Fibroblast of lung (primary cell): ENCODE results near the gene ERI2. TPM values are rescaled to one million over a fixed set of nuclear protein-coding genes. Genes with fewer than 3 reads are reported as not detected.

Source experiments
- DNase-seq, 2 donors: peaks; one replicate each; pipeline versions ENCODE4 v3.0.0 to v3.0.0-alpha.2; 2010; ENCODE audit warnings: low read depth in 2 of 2
- H2AFZ ChIP-seq: 2 replicates; pipeline ENCODE4 v1.5.1; 2012; ENCODE audit warnings: low read length, control low read depth, inconsistent platforms
- H3K27ac ChIP-seq: 2 replicates; pipeline ENCODE4 v1.5.1; 2011; ENCODE audit warnings: low read length, control low read depth; ENCODE audit not compliant: insufficient read depth
- H3K27me3 ChIP-seq: 2 replicates; pipeline ENCODE4 v1.5.1; 2011; ENCODE audit warnings: mild to moderate bottlenecking, low read length; ENCODE audit not compliant: control insufficient read depth, insufficient read depth
- H3K36me3 ChIP-seq: 2 replicates; pipeline ENCODE4 v1.5.1; 2011; ENCODE audit warnings: low read length; ENCODE audit not compliant: control insufficient read depth, insufficient read depth
- H3K4me1 ChIP-seq: 2 replicates; pipeline ENCODE4 v1.5.1; 2011; ENCODE audit warnings: low read length; ENCODE audit not compliant: control insufficient read depth, insufficient read depth; ENCODE audit errors: extremely low read depth
- H3K4me2 ChIP-seq: 2 replicates; pipeline ENCODE4 v1.5.1; 2011; ENCODE audit warnings: low read length, control low read depth; ENCODE audit not compliant: insufficient read depth; ENCODE audit errors: extremely low read depth
- H3K4me3 ChIP-seq, 4 experiments: fragments of 200-600 bp in 1 of 4; sonication (generic) in 1 of 4; replicated peaks in 1 of 4; 2 replicates each; pipeline ENCODE4 v1.5.1; 2011 to 2016; ENCODE audit warnings: low read length in 4 of 4, low read depth in 3 of 4, mild to moderate bottlenecking in 3 of 4, control low read depth in 2 of 4, inconsistent platforms in 1 of 4, mixed read lengths in 1 of 4; ENCODE audit not compliant: insufficient read depth in 1 of 4; ENCODE audit errors: control extremely low read depth in 1 of 4
- H3K79me2 ChIP-seq: 2 replicates; pipeline ENCODE4 v1.5.1; 2012; ENCODE audit warnings: mild to moderate bottlenecking, low read length, inconsistent platforms; ENCODE audit not compliant: control insufficient read depth, insufficient read depth
- H3K9ac ChIP-seq: 2 replicates; pipeline ENCODE4 v1.5.1; 2011; ENCODE audit warnings: mild to moderate bottlenecking, low read length, control low read depth; ENCODE audit not compliant: insufficient read depth
- H3K9me3 ChIP-seq: 2 replicates; pipeline ENCODE4 v1.5.1; 2012; ENCODE audit warnings: low read depth, low read length; ENCODE audit not compliant: control insufficient read depth, insufficient read depth
- H4K20me1 ChIP-seq: 2 replicates; pipeline ENCODE4 v1.5.1; 2011; ENCODE audit warnings: low read length; ENCODE audit not compliant: control insufficient read depth, insufficient read depth; ENCODE audit errors: extremely low read depth
- CTCF ChIP-seq, 2 donors: IDR thresholded peaks in 1 of 2; conservative IDR thresholded peaks in 1 of 2; 1 replicate in 1 of 2; 2 replicates in 1 of 2; pipeline ENCODE4 v1.5.1; 2011 to 2012; ENCODE audit warnings: low read length in 2 of 2, control low read depth in 1 of 2, inconsistent platforms in 1 of 2, low read depth in 1 of 2, mild to moderate bottlenecking in 1 of 2
- EZH2 ChIP-seq: IDR thresholded peaks from 2 replicates; pipeline ENCODE4 v1.5.1; 2012; ENCODE audit warnings: low read length, control low read depth, mild to moderate bottlenecking; ENCODE audit errors: missing control alignments
- polyA plus RNA-seq, 2 donors: library from polyadenylated mRNA; depleted of rRNA in 1 of 2; stranded (reverse) in 1 of 2; unstranded in 1 of 2; fragments of >200 nt; gene quantifications; 2 replicates each; pipeline ENCODE4 v1.2.1, GENCODE V29; 2011 to 2012; ENCODE audit warnings: missing spikeins in 1 of 2
- total RNA-seq: library from RNA; depleted of rRNA; stranded (reverse); fragments of >200 nt; gene quantifications from 2 replicates; pipeline ENCODE4 v1.2.1, GENCODE V29; 2014

The ERI2 gene
- total and polyA plus RNA-seq, 2 donors (not counting 1 experiment from before 2014, with no cell fraction given) = 10.5 to 30.1 TPM

GRCh38 chr16:20822521-20823325, 16.5 kb upstream of the ERI2 start:
- H3K79me2 ChIP-seq = no peaks in the 10 kb centered on the region
- H3K36me3 ChIP-seq = peaks cover 1% of the 10 kb centered on the region
- no peak for DNase-seq
- no peak overlapping the region for H3K9ac ChIP-seq
- no peak overlapping the region for H3K27ac ChIP-seq
- no peak overlapping the region for H3K4me3 ChIP-seq
- H3K9me3 ChIP-seq = no peaks in the 10 kb centered on the region
- H3K4me2 ChIP-seq = no peak overlapping the region
- TF ChIP-seq CTCF (conservative IDR thresholded peaks at IDR 0.05 in 1 of 2, IDR thresholded peaks at IDR 0.05 in 1 of 2; ENCODE audit: low read depth in 1 of 2, low read length in 2 of 2) (no peak), EZH2 (no peak)
- no peaks in the 10 kb centered on the region for H3K27me3 ChIP-seq
- no peaks in the 10 kb centered on the region for H4K20me1 ChIP-seq
- H3K4me1 ChIP-seq = no peaks in the 10 kb centered on the region
- H2AFZ ChIP-seq = no peak overlapping the region

DNA sequence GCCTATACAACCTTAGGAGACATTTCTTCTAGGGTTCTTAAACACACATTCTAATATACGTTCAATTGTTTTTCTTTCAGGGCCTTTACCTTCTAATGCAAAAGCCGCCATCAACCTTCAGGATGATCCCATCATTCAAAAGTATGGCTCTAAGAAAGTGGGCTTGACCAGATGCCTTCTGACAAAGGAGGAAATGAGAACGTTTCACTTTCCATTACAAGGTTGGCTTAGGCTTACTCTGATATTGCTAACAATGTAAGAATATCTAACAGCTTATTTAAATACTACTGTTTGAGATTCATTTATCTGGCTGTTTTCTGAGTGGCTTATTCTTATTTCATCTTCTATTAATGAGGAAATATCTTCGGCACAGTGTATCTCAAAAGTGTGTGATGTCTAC, 15.4 kb upstream of the ERI2 start:
- Histone ChIP-seq H3K36me3 (peaks cover 1% of the 10 kb centered on the region), H3K9me3 (no peaks in the 10 kb centered on the region), H3K27ac (no peak overlapping the region), H3K9ac (no peak overlapping the region), H3K27me3 (no peaks in the 10 kb centered on the region), H3K79me2 (no peaks in the 10 kb centered on the region), H2AFZ (no peak overlapping the region), H3K4me3 (no peak overlapping the region), H3K4me1 (no peaks in the 10 kb centered on the region), H3K4me2 (no peak overlapping the region), H4K20me1 (no peaks in the 10 kb centered on the region)
- TF ChIP-seq EZH2 (no peak), CTCF (conservative IDR thresholded peaks at IDR 0.05 in 1 of 2, IDR thresholded peaks at IDR 0.05 in 1 of 2; ENCODE audit: low read depth in 1 of 2, low read length in 2 of 2) (no peak)
- no peak for DNase-seq

- H3K4me3 ChIP-seq = no peak overlapping the region
- H2AFZ ChIP-seq = no peak overlapping the region
- H3K4me1 ChIP-seq = no peaks in the 10 kb centered on the region
- no peaks in the 10 kb centered on the region for H4K20me1 ChIP-seq
- H3K4me2 ChIP-seq = no peak overlapping the region
- no peak overlapping the region for H3K27ac ChIP-seq
- H3K79me2 ChIP-seq = no peaks in the 10 kb centered on the region
- no peaks in the 10 kb centered on the region for H3K9me3 ChIP-seq
- DNase-seq = no peak
- no peak overlapping the region for H3K9ac ChIP-seq
- no peaks in the 10 kb centered on the region for H3K27me3 ChIP-seq
- TF ChIP-seq EZH2 (no peak), CTCF (conservative IDR thresholded peaks at IDR 0.05 in 1 of 2, IDR thresholded peaks at IDR 0.05 in 1 of 2; ENCODE audit: low read depth in 1 of 2, low read length in 2 of 2) (no peak)
- peaks cover 1% of the 10 kb centered on the region for H3K36me3 ChIP-seq
Observed at GRCh38 chr16:20818929-20819585, 12.8 kb upstream of the ERI2 start.
